Effector memory CD4-positive, alpha-beta T cell (primary cell): ENCODE results near the gene CCNDBP1.
"Not testable (repeated sequence)": the region's sequence is repeated elsewhere in the genome, so short reads cannot be mapped to it uniquely, and the experiment has no call there.

ENCODE experiments used
- DNase-seq, 3 donors: peaks; one replicate each; pipeline ENCODE4 v3.0.0-alpha.2; 2020
- H3K27ac ChIP-seq: 2 replicates; pipeline ENCODE4 v1.7.0; 2013; ENCODE audit warnings: mild to moderate bottlenecking, low read length, moderate library complexity; ENCODE audit not compliant: insufficient read depth, poor library complexity, severe bottlenecking
- H3K27me3 ChIP-seq: replicated peaks from 2 replicates; pipeline ENCODE4 v1.7.0; 2013; ENCODE audit warnings: mild to moderate bottlenecking, low read length; ENCODE audit not compliant: insufficient read depth, control insufficient read depth, poor library complexity, severe bottlenecking
- H3K36me3 ChIP-seq: 2 replicates; pipeline ENCODE4 v1.7.0; 2013; ENCODE audit warnings: mild to moderate bottlenecking, low read length, moderate library complexity; ENCODE audit not compliant: control insufficient read depth, insufficient read depth
- H3K4me1 ChIP-seq: 2 replicates; pipeline ENCODE4 v1.7.0; 2013; ENCODE audit warnings: low read length, mild to moderate bottlenecking; ENCODE audit not compliant: control insufficient read depth, insufficient read depth, poor library complexity, severe bottlenecking
- H3K4me3 ChIP-seq: 2 replicates; pipeline ENCODE4 v1.7.0; 2013; ENCODE audit warnings: low read length, low read depth, mild to moderate bottlenecking; ENCODE audit not compliant: insufficient read depth, poor library complexity, severe bottlenecking
- H3K9me3 ChIP-seq: 2 replicates; pipeline ENCODE4 v1.7.0; 2013; ENCODE audit warnings: mild to moderate bottlenecking, low read length, moderate library complexity; ENCODE audit not compliant: control insufficient read depth

CCNDBP1 gene

DNA sequence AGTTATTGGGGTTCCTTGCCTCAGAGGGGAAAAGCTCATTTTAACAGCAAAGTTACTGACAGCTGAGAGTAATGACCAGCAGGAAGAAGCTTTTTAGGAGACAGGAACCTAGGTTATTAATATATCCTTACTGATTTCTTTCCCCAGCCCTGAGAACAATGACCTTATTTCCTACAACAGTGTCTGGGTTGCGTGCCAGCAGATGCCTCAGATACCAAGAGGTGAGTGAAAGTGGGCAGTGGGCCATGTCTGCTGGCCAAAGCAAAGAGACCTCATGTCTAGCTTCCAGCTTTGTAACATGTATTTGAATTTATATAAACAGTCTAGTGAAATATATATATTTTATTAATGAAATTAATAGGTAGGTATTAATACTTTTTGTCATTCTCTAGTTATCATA, 5.0 kb downstream of the CCNDBP1 start:
- no peaks in the 10 kb centered on the region for H3K9me3 ChIP-seq
- H3K27ac ChIP-seq: no peak overlapping the region
- H3K4me1 ChIP-seq: peaks cover 14% of the 10 kb centered on the region
- no peaks in the 10 kb centered on the region for H3K27me3 ChIP-seq
- no peak overlapping the region for H3K4me3 ChIP-seq
- peaks cover 60% of the 10 kb centered on the region for H3K36me3 ChIP-seq
- DNase-seq: no peak

GRCh38 chr15:43193710-43194109, 8.5 kb downstream of the CCNDBP1 start:
- Histone ChIP-seq H3K27ac (no peak overlapping the region), H3K4me3 (no peak overlapping the region), H3K9me3 (no peaks in the 10 kb centered on the region), H3K36me3 (peaks cover 75% of the 10 kb centered on the region), H3K27me3 (no peaks in the 10 kb centered on the region), H3K4me1 (no peaks in the 10 kb centered on the region)
- no peak for DNase-seq

DNA sequence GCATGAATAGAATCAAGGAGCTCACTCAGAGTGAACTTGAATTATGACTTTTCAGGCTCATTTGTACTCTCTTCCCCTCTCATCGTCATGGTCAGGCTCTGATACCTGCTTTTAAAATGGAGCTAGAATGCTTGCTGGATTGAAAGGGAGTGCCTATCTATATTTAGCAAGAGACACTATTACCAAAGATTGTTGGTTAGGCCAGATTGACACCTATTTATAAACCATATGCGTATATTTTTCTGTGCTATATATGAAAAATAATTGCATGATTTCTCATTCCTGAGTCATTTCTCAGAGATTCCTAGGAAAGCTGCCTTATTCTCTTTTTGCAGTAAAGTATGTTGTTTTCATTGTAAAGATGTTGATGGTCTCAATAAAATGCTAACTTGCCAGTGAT, 9.6 kb downstream of the CCNDBP1 start:
- no peaks in the 10 kb centered on the region for H3K9me3 ChIP-seq
- H3K4me3 ChIP-seq: no peak overlapping the region
- no peaks in the 10 kb centered on the region for H3K27me3 ChIP-seq

GRCh38 chr15:43196760-43197548, 11.8 kb downstream of the CCNDBP1 start:
- no peak for DNase-seq
- Histone ChIP-seq H3K4me3 (no peak overlapping the region), H3K36me3 (peaks cover 45% of the 10 kb centered on the region), H3K9me3 (no peaks in the 10 kb centered on the region), H3K27me3 (no peaks in the 10 kb centered on the region), H3K27ac (no peak overlapping the region), H3K4me1 (no peaks in the 10 kb centered on the region)

More for the DNA sequence above, 9.6 kb downstream of the CCNDBP1 start:
- H3K27ac ChIP-seq: no peak overlapping the region
- no peak for DNase-seq
- H3K4me1 ChIP-seq: no peaks in the 10 kb centered on the region
- H3K36me3 ChIP-seq: peaks cover 66% of the 10 kb centered on the region

- H3K27ac ChIP-seq, DNase-seq, H3K27me3 ChIP-seq, H3K4me1 ChIP-seq, H3K9me3 ChIP-seq, H3K4me3 ChIP-seq: not testable (repeated sequence)
- peaks cover 36% of the 10 kb centered on the region for H3K36me3 ChIP-seq
Observed at GRCh38 chr15:43197773-43198172, 12.6 kb downstream of the CCNDBP1 start.

- H3K9me3 ChIP-seq, H3K4me1 ChIP-seq, H3K4me3 ChIP-seq, DNase-seq, H3K27ac ChIP-seq, H3K27me3 ChIP-seq: not testable (repeated sequence)
- peaks cover 30% of the 10 kb centered on the region for H3K36me3 ChIP-seq
Observed at GRCh38 chr15:43198556-43198955, 13.4 kb downstream of the CCNDBP1 start.

DNA sequence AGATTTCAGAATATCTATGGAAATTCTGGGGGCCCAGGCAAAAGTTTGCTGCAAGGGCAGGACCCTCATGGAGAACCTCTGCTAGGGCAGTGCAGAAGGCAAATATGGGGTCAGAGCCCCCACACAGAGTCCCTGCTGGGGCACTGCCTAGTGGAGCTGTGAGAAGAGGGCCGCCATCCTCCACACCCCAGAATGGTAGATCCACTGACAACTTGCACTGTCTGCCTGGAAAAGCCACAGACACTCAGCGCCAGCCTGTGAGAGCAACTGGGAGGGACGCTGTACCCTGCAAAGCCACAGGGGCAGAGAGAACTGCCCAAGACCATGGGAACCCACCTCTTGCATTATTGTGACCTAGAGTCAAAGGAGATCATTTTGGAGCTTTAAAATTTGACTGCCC, 13.8 kb downstream of the CCNDBP1 start:
- no peak overlapping the region for H3K4me3 ChIP-seq
- H3K27me3 ChIP-seq: no peaks in the 10 kb centered on the region
- no peak overlapping the region for H3K27ac ChIP-seq
- peaks cover 27% of the 10 kb centered on the region for H3K36me3 ChIP-seq
- no peaks in the 10 kb centered on the region for H3K4me1 ChIP-seq
- H3K9me3 ChIP-seq: no peaks in the 10 kb centered on the region
- DNase-seq: no peak

GRCh38 chr15:43199945-43200488, 14.8 kb downstream of the CCNDBP1 start:
- no peak overlapping the region for H3K27ac ChIP-seq

GRCh38 chr15:43204016-43204901, 19.1 kb downstream of the CCNDBP1 start:
- no peak overlapping the region for H3K27ac ChIP-seq
- H3K4me1 ChIP-seq: no peaks in the 10 kb centered on the region
- H3K9me3 ChIP-seq: no peaks in the 10 kb centered on the region
- no peak for DNase-seq
- no peak overlapping the region for H3K4me3 ChIP-seq
- H3K27me3 ChIP-seq: no peaks in the 10 kb centered on the region
- no peaks in the 10 kb centered on the region for H3K36me3 ChIP-seq

More at GRCh38 chr15:43199945-43200488, 14.8 kb downstream of the CCNDBP1 start:
- no peaks in the 10 kb centered on the region for H3K4me1 ChIP-seq
- peaks cover 16% of the 10 kb centered on the region for H3K36me3 ChIP-seq
- no peak overlapping the region for H3K4me3 ChIP-seq
- H3K9me3 ChIP-seq: no peaks in the 10 kb centered on the region
- no peak for DNase-seq
- H3K27me3 ChIP-seq: no peaks in the 10 kb centered on the region

- H3K4me3 ChIP-seq: no peak overlapping the region
- H3K4me1 ChIP-seq: no peaks in the 10 kb centered on the region
- no peaks in the 10 kb centered on the region for H3K36me3 ChIP-seq
- no peaks in the 10 kb centered on the region for H3K9me3 ChIP-seq
- DNase-seq: no peak
- H3K27ac ChIP-seq: no peak overlapping the region
- H3K27me3 ChIP-seq: no peaks in the 10 kb centered on the region
Observed at GRCh38 chr15:43206054-43206453, 20.9 kb downstream of the CCNDBP1 start.
